Endothelial cell of umbilical vein (primary cell): Measurements from ENCODE around the gene TMEM167B.

ENCODE experiments used
- CTCF ChIP-seq, 2 donors: IDR thresholded peaks; 1 replicate in 1 of 2; 2 replicates in 1 of 2; pipeline ENCODE4 v1.5.1; 2011; ENCODE audit warnings: low read length in 2 of 2, mild to moderate bottlenecking in 2 of 2, moderate library complexity in 2 of 2, control low read depth in 1 of 2, inconsistent platforms in 1 of 2, low read depth in 1 of 2; ENCODE audit not compliant: insufficient read depth in 1 of 2; ENCODE audit errors: extremely low read depth in 1 of 2
- POLR2A ChIP-seq: IDR thresholded peaks from 2 replicates; pipeline ENCODE4 v1.6.1; 2012; ENCODE audit warnings: low read depth, mild to moderate bottlenecking, control low read depth, low read length

- TF ChIP-seq CTCF (IDR thresholded peaks at IDR 0.05; ENCODE audit: extremely low read depth in 1 of 2, insufficient read depth in 1 of 2, low read depth in 1 of 2, low read length in 2 of 2) (no peak), POLR2A (no peak)
These were observed 5.6 kb downstream of the TMEM167B start for GRCh38 chr1:109096120-109096519.
